HL-60 (cell line): ENCODE data around the gene SNX1.

Experiments used
- POLR2AphosphoS5 ChIP-seq: IDR thresholded peaks from 2 replicates; pipeline ENCODE4 v1.6.1; 2012; ENCODE audit warnings: low read depth
- TF ChIP-seq, protein P1 (sequence below): IDR thresholded peaks from one replicate; pipeline ENCODE4 v1.5.1; 2011; ENCODE audit warnings: low read length, control low read depth, inconsistent platforms; ENCODE audit not compliant: insufficient read depth
- TF ChIP-seq, protein P2 (sequence below): IDR thresholded peaks from 2 replicates; pipeline ENCODE4 v1.6.1; 2012; ENCODE audit warnings: low read depth; ENCODE audit not compliant: insufficient replicate concordance

DNA sequence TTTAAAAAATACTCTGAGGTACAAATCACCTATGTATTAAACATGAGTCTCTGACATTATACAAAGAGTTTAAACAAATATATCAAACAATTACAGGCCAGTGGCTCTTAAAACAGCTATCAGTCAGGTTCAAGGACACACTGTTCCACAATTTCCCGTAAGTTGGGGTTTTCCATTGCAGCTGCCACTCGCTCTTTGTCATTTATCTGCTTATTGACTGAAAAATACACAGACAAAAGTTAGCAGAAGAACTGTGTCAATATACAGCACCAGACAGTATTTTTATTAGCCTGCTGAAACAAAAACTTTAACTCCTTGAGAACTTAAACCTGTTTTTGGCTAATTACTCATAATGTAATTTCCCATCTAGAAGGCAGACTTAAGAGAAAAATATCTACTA, 23.0 kb upstream of the SNX1 start:
- TF ChIP-seq, protein P1, sequence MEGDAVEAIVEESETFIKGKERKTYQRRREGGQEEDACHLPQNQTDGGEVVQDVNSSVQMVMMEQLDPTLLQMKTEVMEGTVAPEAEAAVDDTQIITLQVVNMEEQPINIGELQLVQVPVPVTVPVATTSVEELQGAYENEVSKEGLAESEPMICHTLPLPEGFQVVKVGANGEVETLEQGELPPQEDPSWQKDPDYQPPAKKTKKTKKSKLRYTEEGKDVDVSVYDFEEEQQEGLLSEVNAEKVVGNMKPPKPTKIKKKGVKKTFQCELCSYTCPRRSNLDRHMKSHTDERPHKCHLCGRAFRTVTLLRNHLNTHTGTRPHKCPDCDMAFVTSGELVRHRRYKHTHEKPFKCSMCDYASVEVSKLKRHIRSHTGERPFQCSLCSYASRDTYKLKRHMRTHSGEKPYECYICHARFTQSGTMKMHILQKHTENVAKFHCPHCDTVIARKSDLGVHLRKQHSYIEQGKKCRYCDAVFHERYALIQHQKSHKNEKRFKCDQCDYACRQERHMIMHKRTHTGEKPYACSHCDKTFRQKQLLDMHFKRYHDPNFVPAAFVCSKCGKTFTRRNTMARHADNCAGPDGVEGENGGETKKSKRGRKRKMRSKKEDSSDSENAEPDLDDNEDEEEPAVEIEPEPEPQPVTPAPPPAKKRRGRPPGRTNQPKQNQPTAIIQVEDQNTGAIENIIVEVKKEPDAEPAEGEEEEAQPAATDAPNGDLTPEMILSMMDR, result no peak
- TF ChIP-seq, protein P2, sequence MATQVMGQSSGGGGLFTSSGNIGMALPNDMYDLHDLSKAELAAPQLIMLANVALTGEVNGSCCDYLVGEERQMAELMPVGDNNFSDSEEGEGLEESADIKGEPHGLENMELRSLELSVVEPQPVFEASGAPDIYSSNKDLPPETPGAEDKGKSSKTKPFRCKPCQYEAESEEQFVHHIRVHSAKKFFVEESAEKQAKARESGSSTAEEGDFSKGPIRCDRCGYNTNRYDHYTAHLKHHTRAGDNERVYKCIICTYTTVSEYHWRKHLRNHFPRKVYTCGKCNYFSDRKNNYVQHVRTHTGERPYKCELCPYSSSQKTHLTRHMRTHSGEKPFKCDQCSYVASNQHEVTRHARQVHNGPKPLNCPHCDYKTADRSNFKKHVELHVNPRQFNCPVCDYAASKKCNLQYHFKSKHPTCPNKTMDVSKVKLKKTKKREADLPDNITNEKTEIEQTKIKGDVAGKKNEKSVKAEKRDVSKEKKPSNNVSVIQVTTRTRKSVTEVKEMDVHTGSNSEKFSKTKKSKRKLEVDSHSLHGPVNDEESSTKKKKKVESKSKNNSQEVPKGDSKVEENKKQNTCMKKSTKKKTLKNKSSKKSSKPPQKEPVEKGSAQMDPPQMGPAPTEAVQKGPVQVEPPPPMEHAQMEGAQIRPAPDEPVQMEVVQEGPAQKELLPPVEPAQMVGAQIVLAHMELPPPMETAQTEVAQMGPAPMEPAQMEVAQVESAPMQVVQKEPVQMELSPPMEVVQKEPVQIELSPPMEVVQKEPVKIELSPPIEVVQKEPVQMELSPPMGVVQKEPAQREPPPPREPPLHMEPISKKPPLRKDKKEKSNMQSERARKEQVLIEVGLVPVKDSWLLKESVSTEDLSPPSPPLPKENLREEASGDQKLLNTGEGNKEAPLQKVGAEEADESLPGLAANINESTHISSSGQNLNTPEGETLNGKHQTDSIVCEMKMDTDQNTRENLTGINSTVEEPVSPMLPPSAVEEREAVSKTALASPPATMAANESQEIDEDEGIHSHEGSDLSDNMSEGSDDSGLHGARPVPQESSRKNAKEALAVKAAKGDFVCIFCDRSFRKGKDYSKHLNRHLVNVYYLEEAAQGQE, result no peak
- no peak for TF ChIP-seq POLR2AphosphoS5
